HCT116 (cell line): Measurements from ENCODE around the gene DDX56. TPM values are rescaled to one million over a fixed set of nuclear protein-coding genes. Genes with fewer than 3 reads are reported as not detected.

Source experiments
- ATAC-seq: fragments of 200-7000 bp; cut with Tn5 transposase; 2 replicates; pipeline ENCODE4 v1.9.1; 2020; ENCODE audit warnings: mild to moderate bottlenecking, moderate library complexity
- BruUV-seq: library from RNA; stranded (reverse); fragments of 400-500 nt; replicated peaks from 2 replicates; lab custom pipeline; 2021; lab: Mats Ljungman, UMichigan
- CTCF ChIA-PET: fragments of 300-600 bp; sonication (Branson Sonifier 250); formaldehyde crosslinking; loops from one replicate; lab custom pipeline; 2021; ENCODE audit warnings: antibody characterized with exemption; lab: Charles Lee
- POLR2A ChIA-PET: fragments of 300-600, 350-600 bp; sonication (Branson Sonifier 250); formaldehyde crosslinking; loops from one replicate; lab custom pipeline; 2021; ENCODE audit warnings: antibody characterized with exemption; lab: Charles Lee
- RAD21 ChIA-PET, 2 experiments: fragments of 300-600 bp; sonication (Branson Sonifier 250); formaldehyde crosslinking; loops; one replicate each; lab custom pipeline; 2023; ENCODE audit warnings: low total read pairs in 2 of 2; ENCODE audit not compliant: uncharacterized antibody in 2 of 2, unreplicated experiment in 2 of 2, low non-redundant PET in 1 of 2; lab: Charles Lee
- DNase-seq: peaks from one replicate; pipeline ENCODE4 v3.0.0-alpha.2; 2010; ENCODE audit warnings: low read depth, low spot score
- H2AFZ ChIP-seq: fragments of 200-600 bp; shearing (Covaris generic), sonication (generic); 2 replicates; pipeline ENCODE4 v1.6.1; 2017; ENCODE audit warnings: low read depth, mixed run types, mixed read lengths, antibody characterized with exemption, low read length; ENCODE audit not compliant: poor library complexity, severe bottlenecking
- H3K27ac ChIP-seq: 2 replicates; pipeline ENCODE4 v1.5.1; 2012; ENCODE audit warnings: low read depth, low read length
- H3K27me3 ChIP-seq: fragments of 200-600 bp; sonication (generic); 2 replicates; pipeline ENCODE4 v1.6.1; 2016; ENCODE audit warnings: mixed run types, low read length, mixed read lengths; ENCODE audit not compliant: insufficient read depth
- H3K36me3 ChIP-seq, 2 experiments: fragments of 200-500 bp in 1 of 2; fragments of 200-600 bp in 1 of 2; sonication (Bioruptor generic) in 1 of 2; sonication (generic) in 1 of 2; 2 replicates each; pipeline versions ENCODE4 v1.5.1 to v1.6.1; 2014 to 2016; ENCODE audit warnings: low read length in 2 of 2, inconsistent platforms in 1 of 2, mixed read lengths in 1 of 2, mixed run types in 1 of 2; ENCODE audit not compliant: insufficient read depth in 2 of 2, control insufficient read depth in 1 of 2
- H3K4me1 ChIP-seq, 2 experiments: fragments of 200-600 bp in 1 of 2; sonication (generic) in 1 of 2; 2 replicates each; pipeline versions ENCODE4 v1.5.1 to v1.6.1; 2012 to 2017; ENCODE audit warnings: low read length in 2 of 2, inconsistent platforms in 1 of 2, mild to moderate bottlenecking in 1 of 2, mixed read lengths in 1 of 2, mixed run types in 1 of 2, moderate library complexity in 1 of 2; ENCODE audit not compliant: insufficient read depth in 2 of 2, control insufficient read depth in 1 of 2
- H3K4me2 ChIP-seq: fragments of 200-600 bp; sonication (generic); 2 replicates; pipeline ENCODE4 v1.6.1; 2017; ENCODE audit warnings: mixed run types, low read length, mixed read lengths
- H3K4me3 ChIP-seq, 2 experiments: fragments of 200-600 bp in 1 of 2; sonication (generic) in 1 of 2; replicated peaks in 1 of 2; 2 replicates each; pipeline ENCODE4 v1.5.1; 2011 to 2016; ENCODE audit warnings: low read length in 2 of 2, control low read depth in 1 of 2, low read depth in 1 of 2, mild to moderate bottlenecking in 1 of 2, mixed read lengths in 1 of 2, mixed run types in 1 of 2
- H3K79me2 ChIP-seq: fragments of 200-600 bp; sonication (generic); 2 replicates; pipeline ENCODE4 v1.6.1; 2017; ENCODE audit warnings: mild to moderate bottlenecking, mixed run types, low read length, moderate library complexity, mixed read lengths; ENCODE audit not compliant: insufficient read depth
- H3K9ac ChIP-seq: fragments of 200-600 bp; sonication (generic); 2 replicates; pipeline ENCODE4 v1.6.1; 2016; ENCODE audit warnings: low read length, mixed read lengths
- H3K9me2 ChIP-seq: fragments of 200-600 bp; sonication (generic), shearing (Covaris generic); 2 replicates; pipeline ENCODE4 v1.6.1; 2017; ENCODE audit warnings: mixed run types, mild to moderate bottlenecking, moderate library complexity; ENCODE audit not compliant: insufficient read depth
- H3K9me3 ChIP-seq, 2 experiments: fragments of 200-500 bp in 1 of 2; fragments of 200-600 bp in 1 of 2; sonication (Bioruptor generic) in 1 of 2; sonication (generic) in 1 of 2; 2 replicates each; pipeline ENCODE4 v1.6.1; 2014 to 2017; ENCODE audit warnings: low read length in 2 of 2, mixed read lengths in 2 of 2, inconsistent platforms in 1 of 2, low read depth in 1 of 2, mild to moderate bottlenecking in 1 of 2, mixed run types in 1 of 2, moderate library complexity in 1 of 2; ENCODE audit not compliant: control insufficient read depth in 1 of 2, insufficient read depth in 1 of 2
- H4K20me1 ChIP-seq: fragments of 200-600 bp; sonication (generic), shearing (Covaris generic); 2 replicates; pipeline ENCODE4 v1.6.1; 2017; ENCODE audit warnings: mixed run types, mild to moderate bottlenecking, moderate library complexity; ENCODE audit not compliant: insufficient read depth
- CBX3 ChIP-seq: IDR thresholded peaks from 2 replicates; pipeline ENCODE4 v1.6.1; 2012; ENCODE audit warnings: low read depth
- CEBPB ChIP-seq: IDR thresholded peaks from 2 replicates; pipeline ENCODE4 v1.6.1; 2012; ENCODE audit warnings: low read depth
- POLR2A ChIP-seq: IDR thresholded peaks from 2 replicates; pipeline ENCODE4 v1.7.0; 2011; ENCODE audit warnings: borderline replicate concordance; ENCODE audit not compliant: insufficient read depth, insufficient read length; ENCODE audit errors: extremely low read depth
- POLR2AphosphoS5 ChIP-seq: IDR thresholded peaks from 2 replicates; pipeline ENCODE4 v1.6.1; 2011; ENCODE audit warnings: mild to moderate bottlenecking, low read depth, low read length, moderate library complexity
- RAD21 ChIP-seq: IDR thresholded peaks from 2 replicates; pipeline ENCODE4 v1.6.1; 2012; ENCODE audit warnings: low read depth, mild to moderate bottlenecking
- SP1 ChIP-seq: IDR thresholded peaks from 2 replicates; pipeline ENCODE4 v1.6.1; 2012; ENCODE audit warnings: low read depth
- YY1 ChIP-seq: IDR thresholded peaks from 2 replicates; pipeline ENCODE4 v1.6.1; 2011; ENCODE audit warnings: low read length, low read depth, moderate library complexity, mild to moderate bottlenecking; ENCODE audit not compliant: insufficient replicate concordance; ENCODE audit errors: extremely low read depth
- intact Hi-C: fragments of 100-400 bp; cut with micrococcal nuclease; formaldehyde crosslinking; loops from 2 replicates; pipeline ENCODE4 v1.10.0; 2022
- total RNA-seq: library from RNA; stranded (reverse); gene quantifications from one replicate; pipeline ENCODE4 v1.2.1, GENCODE V29; 2021; ENCODE audit not compliant: unreplicated experiment
- TF ChIP-seq, protein P1 (sequence below), 3 experiments: fragments of 200-600 bp in 1 of 3; sonication (generic) in 1 of 3; IDR thresholded peaks in 2 of 3; conservative IDR thresholded peaks in 1 of 3; 2 replicates each; pipeline ENCODE4 v1.5.1; 2012 to 2017; ENCODE audit warnings: low read depth in 2 of 3, low read length in 2 of 3, antibody characterized with exemption in 1 of 3, borderline replicate concordance in 1 of 3, control low read depth in 1 of 3, mild to moderate bottlenecking in 1 of 3, mixed read lengths in 1 of 3, mixed run types in 1 of 3, moderate library complexity in 1 of 3; ENCODE audit not compliant: insufficient read depth in 1 of 3
- TF ChIP-seq, protein P2 (sequence below): IDR thresholded peaks from 2 replicates; pipeline ENCODE4 v1.6.1; 2011; ENCODE audit warnings: mild to moderate bottlenecking, low read length, moderate library complexity; ENCODE audit not compliant: insufficient replicate concordance; ENCODE audit errors: extremely low read depth

DDX56 gene
- total RNA-seq, 1 experiment from 2014 or later: 119 TPM

GRCh38 chr7:44568771-44569560, 4.7 kb downstream of the DDX56 start:
- Histone ChIP-seq H3K4me2 (no peak overlapping the region), H3K79me2 (peaks cover 70% of the 10 kb centered on the region), H3K9ac (no peak overlapping the region), H2AFZ (no peak overlapping the region), H3K36me3 (peaks cover 68 to 78% of the 10 kb centered on the region in 2 experiments), H3K9me2 (no peaks in the 10 kb centered on the region), H3K9me3 (no peaks in the 10 kb centered on the region), H3K4me3 (no peak overlapping the region), H3K4me1 (peaks cover 6 to 12% of the 10 kb centered on the region in 2 experiments; a peak in 2 of 4 replicates), H3K27ac (no peak overlapping the region), H4K20me1 (peaks cover 3% of the 10 kb centered on the region; the same call in 1 of the 2 replicates), H3K27me3 (no peaks in the 10 kb centered on the region)
- DNase-seq: no peak
- no TSS peak for BruUV-seq
- no peak for TF ChIP-seq CEBPB
- TF ChIP-seq POLR2AphosphoS5: no peak
- TF ChIP-seq RAD21: no peak
- no peak for TF ChIP-seq POLR2A
- TF ChIP-seq SP1: no peak
- TF ChIP-seq CBX3: no peak
- no peak for TF ChIP-seq YY1
- TF ChIP-seq, protein P1, sequence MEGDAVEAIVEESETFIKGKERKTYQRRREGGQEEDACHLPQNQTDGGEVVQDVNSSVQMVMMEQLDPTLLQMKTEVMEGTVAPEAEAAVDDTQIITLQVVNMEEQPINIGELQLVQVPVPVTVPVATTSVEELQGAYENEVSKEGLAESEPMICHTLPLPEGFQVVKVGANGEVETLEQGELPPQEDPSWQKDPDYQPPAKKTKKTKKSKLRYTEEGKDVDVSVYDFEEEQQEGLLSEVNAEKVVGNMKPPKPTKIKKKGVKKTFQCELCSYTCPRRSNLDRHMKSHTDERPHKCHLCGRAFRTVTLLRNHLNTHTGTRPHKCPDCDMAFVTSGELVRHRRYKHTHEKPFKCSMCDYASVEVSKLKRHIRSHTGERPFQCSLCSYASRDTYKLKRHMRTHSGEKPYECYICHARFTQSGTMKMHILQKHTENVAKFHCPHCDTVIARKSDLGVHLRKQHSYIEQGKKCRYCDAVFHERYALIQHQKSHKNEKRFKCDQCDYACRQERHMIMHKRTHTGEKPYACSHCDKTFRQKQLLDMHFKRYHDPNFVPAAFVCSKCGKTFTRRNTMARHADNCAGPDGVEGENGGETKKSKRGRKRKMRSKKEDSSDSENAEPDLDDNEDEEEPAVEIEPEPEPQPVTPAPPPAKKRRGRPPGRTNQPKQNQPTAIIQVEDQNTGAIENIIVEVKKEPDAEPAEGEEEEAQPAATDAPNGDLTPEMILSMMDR (IDR thresholded peaks at IDR 0.05 in 2 of 3, conservative IDR thresholded peaks at IDR 0.05 in 1 of 3; ENCODE audit: borderline replicate concordance in 1 of 3, insufficient read depth in 1 of 3, low read depth in 2 of 3, low read length in 2 of 3): no peak
- TF ChIP-seq, protein P2, sequence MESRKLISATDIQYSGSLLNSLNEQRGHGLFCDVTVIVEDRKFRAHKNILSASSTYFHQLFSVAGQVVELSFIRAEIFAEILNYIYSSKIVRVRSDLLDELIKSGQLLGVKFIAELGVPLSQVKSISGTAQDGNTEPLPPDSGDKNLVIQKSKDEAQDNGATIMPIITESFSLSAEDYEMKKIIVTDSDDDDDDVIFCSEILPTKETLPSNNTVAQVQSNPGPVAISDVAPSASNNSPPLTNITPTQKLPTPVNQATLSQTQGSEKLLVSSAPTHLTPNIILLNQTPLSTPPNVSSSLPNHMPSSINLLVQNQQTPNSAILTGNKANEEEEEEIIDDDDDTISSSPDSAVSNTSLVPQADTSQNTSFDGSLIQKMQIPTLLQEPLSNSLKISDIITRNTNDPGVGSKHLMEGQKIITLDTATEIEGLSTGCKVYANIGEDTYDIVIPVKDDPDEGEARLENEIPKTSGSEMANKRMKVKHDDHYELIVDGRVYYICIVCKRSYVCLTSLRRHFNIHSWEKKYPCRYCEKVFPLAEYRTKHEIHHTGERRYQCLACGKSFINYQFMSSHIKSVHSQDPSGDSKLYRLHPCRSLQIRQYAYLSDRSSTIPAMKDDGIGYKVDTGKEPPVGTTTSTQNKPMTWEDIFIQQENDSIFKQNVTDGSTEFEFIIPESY: no peak
- intact Hi-C loops: loop anchor here (5.0 kb wide), 1 partner anchor 222 kb away; no protein-coding TSS in a partner anchor
- CTCF ChIA-PET: no interaction called here
- POLR2A ChIA-PET: no interaction called here
- no peak for ATAC-seq
- RAD21 ChIA-PET: no interaction called here
